ENCODE data around the gene SIRPA. TPM values are rescaled to one million over a fixed set of nuclear protein-coding genes. Genes with fewer than 3 reads are reported as not detected.

SIRPA gene
- polyA plus RNA-seq, 1 donor from 2014 or later, result 8.0 TPM

DNA sequence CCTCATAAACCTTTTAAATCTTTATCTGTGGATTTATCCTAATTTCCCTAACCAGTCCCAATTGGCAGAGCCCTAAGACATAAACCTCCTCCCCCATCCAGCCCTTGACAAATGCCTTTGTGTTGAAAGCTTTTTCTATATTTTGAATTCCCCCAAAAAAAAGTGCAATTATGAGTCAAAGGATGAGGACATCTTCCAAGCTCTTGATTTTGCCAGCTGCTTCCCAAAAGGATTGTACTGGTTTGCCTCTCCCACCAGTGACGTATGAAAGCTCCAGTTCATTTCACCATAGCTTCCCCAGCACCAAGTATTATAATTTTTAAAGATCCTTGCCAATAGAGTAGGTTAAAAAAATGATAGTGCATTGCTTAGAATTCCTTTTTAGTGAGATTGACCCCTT, 38.9 kb downstream of the SIRPA start:
- H3K4me2 ChIP-seq (ENCODE audit: low read length), result no peak overlapping the region
- no peaks in the 10 kb centered on the region for H3K36me3 ChIP-seq (ENCODE audit: insufficient read depth, low read length)

GRCh38 chr20:1934721-1935573, 39.7 kb downstream of the SIRPA start:
- Histone ChIP-seq H3K4me3 (ENCODE audit: low read length) (no peak overlapping the region), H3K27ac (ENCODE audit: low read length) (no peak overlapping the region), H3K9ac (ENCODE audit: low read length) (no peak overlapping the region), H3K4me2 (ENCODE audit: low read length) (no peak overlapping the region), H3K27me3 (ENCODE audit: insufficient read depth, low read depth, low read length) (no peaks in the 10 kb centered on the region), H3K79me2 (replicated peaks; ENCODE audit: insufficient read depth, low read length) (no peaks in the 10 kb centered on the region), H3K9me3 (ENCODE audit: low read length) (no peaks in the 10 kb centered on the region), H3K36me3 (ENCODE audit: insufficient read depth, low read length) (no peaks in the 10 kb centered on the region), H3K9me2 (ENCODE audit: insufficient read depth, low read length) (no peaks in the 10 kb centered on the region), H4K20me1 (ENCODE audit: insufficient read depth) (no peaks in the 10 kb centered on the region), H2AFZ (ENCODE audit: low read depth, low read length) (no peak overlapping the region), H3F3A (ENCODE audit: insufficient read depth, low read length, poor library complexity, severe bottlenecking) (no peaks in the 10 kb centered on the region)
- TF ChIP-seq, protein P1, sequence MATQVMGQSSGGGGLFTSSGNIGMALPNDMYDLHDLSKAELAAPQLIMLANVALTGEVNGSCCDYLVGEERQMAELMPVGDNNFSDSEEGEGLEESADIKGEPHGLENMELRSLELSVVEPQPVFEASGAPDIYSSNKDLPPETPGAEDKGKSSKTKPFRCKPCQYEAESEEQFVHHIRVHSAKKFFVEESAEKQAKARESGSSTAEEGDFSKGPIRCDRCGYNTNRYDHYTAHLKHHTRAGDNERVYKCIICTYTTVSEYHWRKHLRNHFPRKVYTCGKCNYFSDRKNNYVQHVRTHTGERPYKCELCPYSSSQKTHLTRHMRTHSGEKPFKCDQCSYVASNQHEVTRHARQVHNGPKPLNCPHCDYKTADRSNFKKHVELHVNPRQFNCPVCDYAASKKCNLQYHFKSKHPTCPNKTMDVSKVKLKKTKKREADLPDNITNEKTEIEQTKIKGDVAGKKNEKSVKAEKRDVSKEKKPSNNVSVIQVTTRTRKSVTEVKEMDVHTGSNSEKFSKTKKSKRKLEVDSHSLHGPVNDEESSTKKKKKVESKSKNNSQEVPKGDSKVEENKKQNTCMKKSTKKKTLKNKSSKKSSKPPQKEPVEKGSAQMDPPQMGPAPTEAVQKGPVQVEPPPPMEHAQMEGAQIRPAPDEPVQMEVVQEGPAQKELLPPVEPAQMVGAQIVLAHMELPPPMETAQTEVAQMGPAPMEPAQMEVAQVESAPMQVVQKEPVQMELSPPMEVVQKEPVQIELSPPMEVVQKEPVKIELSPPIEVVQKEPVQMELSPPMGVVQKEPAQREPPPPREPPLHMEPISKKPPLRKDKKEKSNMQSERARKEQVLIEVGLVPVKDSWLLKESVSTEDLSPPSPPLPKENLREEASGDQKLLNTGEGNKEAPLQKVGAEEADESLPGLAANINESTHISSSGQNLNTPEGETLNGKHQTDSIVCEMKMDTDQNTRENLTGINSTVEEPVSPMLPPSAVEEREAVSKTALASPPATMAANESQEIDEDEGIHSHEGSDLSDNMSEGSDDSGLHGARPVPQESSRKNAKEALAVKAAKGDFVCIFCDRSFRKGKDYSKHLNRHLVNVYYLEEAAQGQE (IDR thresholded peaks at IDR 0.05; ENCODE audit: borderline replicate concordance), result no peak
- TF ChIP-seq EP300 (conservative IDR thresholded peaks at IDR 0.05; ENCODE audit: poor library complexity, severe bottlenecking), result no peak
- no peak for TF ChIP-seq TAF1 (IDR thresholded peaks at IDR 0.05; ENCODE audit: low read depth)
- no peak for TF ChIP-seq MXI1 (conservative IDR thresholded peaks at IDR 0.05; ENCODE audit: poor library complexity, severe bottlenecking)
- TF ChIP-seq, protein P2, sequence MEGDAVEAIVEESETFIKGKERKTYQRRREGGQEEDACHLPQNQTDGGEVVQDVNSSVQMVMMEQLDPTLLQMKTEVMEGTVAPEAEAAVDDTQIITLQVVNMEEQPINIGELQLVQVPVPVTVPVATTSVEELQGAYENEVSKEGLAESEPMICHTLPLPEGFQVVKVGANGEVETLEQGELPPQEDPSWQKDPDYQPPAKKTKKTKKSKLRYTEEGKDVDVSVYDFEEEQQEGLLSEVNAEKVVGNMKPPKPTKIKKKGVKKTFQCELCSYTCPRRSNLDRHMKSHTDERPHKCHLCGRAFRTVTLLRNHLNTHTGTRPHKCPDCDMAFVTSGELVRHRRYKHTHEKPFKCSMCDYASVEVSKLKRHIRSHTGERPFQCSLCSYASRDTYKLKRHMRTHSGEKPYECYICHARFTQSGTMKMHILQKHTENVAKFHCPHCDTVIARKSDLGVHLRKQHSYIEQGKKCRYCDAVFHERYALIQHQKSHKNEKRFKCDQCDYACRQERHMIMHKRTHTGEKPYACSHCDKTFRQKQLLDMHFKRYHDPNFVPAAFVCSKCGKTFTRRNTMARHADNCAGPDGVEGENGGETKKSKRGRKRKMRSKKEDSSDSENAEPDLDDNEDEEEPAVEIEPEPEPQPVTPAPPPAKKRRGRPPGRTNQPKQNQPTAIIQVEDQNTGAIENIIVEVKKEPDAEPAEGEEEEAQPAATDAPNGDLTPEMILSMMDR (IDR thresholded peaks at IDR 0.05; ENCODE audit: poor library complexity, severe bottlenecking), result no peak

More for the DNA sequence above, 38.9 kb downstream of the SIRPA start:
- Histone ChIP-seq H4K20me1 (ENCODE audit: insufficient read depth) (no peaks in the 10 kb centered on the region), H2AFZ (ENCODE audit: low read depth, low read length) (no peak overlapping the region), H3K4me3 (ENCODE audit: low read length) (no peak overlapping the region), H3K79me2 (replicated peaks; ENCODE audit: insufficient read depth, low read length) (no peaks in the 10 kb centered on the region), H3K9ac (ENCODE audit: low read length) (no peak overlapping the region), H3K27me3 (ENCODE audit: insufficient read depth, low read depth, low read length) (no peaks in the 10 kb centered on the region), H3K9me3 (ENCODE audit: low read length) (no peaks in the 10 kb centered on the region), H3K9me2 (ENCODE audit: insufficient read depth, low read length) (no peaks in the 10 kb centered on the region), H3K27ac (ENCODE audit: low read length) (no peak overlapping the region), H3F3A (ENCODE audit: insufficient read depth, low read length, poor library complexity, severe bottlenecking) (no peaks in the 10 kb centered on the region)
- TF ChIP-seq, protein P2 (IDR thresholded peaks at IDR 0.05; ENCODE audit: poor library complexity, severe bottlenecking), result no peak
- TF ChIP-seq, protein P1 (IDR thresholded peaks at IDR 0.05; ENCODE audit: borderline replicate concordance), result no peak
- no peak for TF ChIP-seq POLR2AphosphoS5 (IDR thresholded peaks at IDR 0.05)
- no peak for TF ChIP-seq EZH2 (IDR thresholded peaks at IDR 0.05; ENCODE audit: borderline replicate concordance, insufficient read depth, low read length, poor library complexity, severe bottlenecking)
- no peak for TF ChIP-seq RAD21 (conservative IDR thresholded peaks at IDR 0.05)
- TF ChIP-seq MXI1 (conservative IDR thresholded peaks at IDR 0.05; ENCODE audit: poor library complexity, severe bottlenecking), result no peak
- TF ChIP-seq TAF1 (IDR thresholded peaks at IDR 0.05; ENCODE audit: low read depth), result no peak
- TF ChIP-seq SMC3 (conservative IDR thresholded peaks at IDR 0.05; ENCODE audit: poor library complexity), result no peak
- TF ChIP-seq EP300 (conservative IDR thresholded peaks at IDR 0.05; ENCODE audit: poor library complexity, severe bottlenecking), result no peak

Measured in neural cell (in vitro differentiated cells).